ENCODE data around the gene PSMD1.

Gene PSMD1

GRCh38 chr2:231198291-231199173 is 141.9 kb downstream of the PSMD1 start, which contains the start of gene ARMC9:
Gene ARMC9, plus strand, starts transcription at chr2:231198631. Its CDS starts 7,608 bp downstream, at chr2:231206239.
- peak; percentile 66 to 68 for DNase-seq (ENCODE audit: extremely low read depth in 1 of 2, low read depth in 1 of 2)

GRCh38 chr2:231199219-231199618 is 142.6 kb downstream of the PSMD1 start:
- DNase-seq (ENCODE audit: extremely low read depth in 1 of 2, low read depth in 1 of 2): no peak

GRCh38 chr2:231200805-231201474 is 144.3 kb downstream of the PSMD1 start:
- no peak for DNase-seq (ENCODE audit: extremely low read depth in 1 of 2, low read depth in 1 of 2)

- no peak for DNase-seq (ENCODE audit: extremely low read depth in 1 of 2, low read depth in 1 of 2)
Measured at GRCh38 chr2:231201475-231201814, 144.8 kb downstream of the PSMD1 start.

- no peak for DNase-seq (ENCODE audit: extremely low read depth in 1 of 2, low read depth in 1 of 2)
Measured at GRCh38 chr2:231203087-231203486, 146.4 kb downstream of the PSMD1 start.

GRCh38 chr2:231204146-231204545 is 147.5 kb downstream of the PSMD1 start:
- DNase-seq (ENCODE audit: extremely low read depth in 1 of 2, low read depth in 1 of 2): no peak

- DNase-seq (ENCODE audit: extremely low read depth in 1 of 2, low read depth in 1 of 2): no peak
Measured at GRCh38 chr2:231204581-231204980, 147.9 kb downstream of the PSMD1 start.

- no peak for DNase-seq (ENCODE audit: extremely low read depth in 1 of 2, low read depth in 1 of 2)
Measured at GRCh38 chr2:231207734-231208133, 151.1 kb downstream of the PSMD1 start.

GRCh38 chr2:231210782-231211181 is 154.1 kb downstream of the PSMD1 start:
- DNase-seq (ENCODE audit: extremely low read depth in 1 of 2, low read depth in 1 of 2): no peak

- no peak for DNase-seq (ENCODE audit: extremely low read depth in 1 of 2, low read depth in 1 of 2)
Measured at GRCh38 chr2:231211486-231211885, 154.8 kb downstream of the PSMD1 start.

GRCh38 chr2:231212329-231212845 is 155.7 kb downstream of the PSMD1 start:
- DNase-seq (ENCODE audit: extremely low read depth in 1 of 2, low read depth in 1 of 2): no peak

- DNase-seq (ENCODE audit: extremely low read depth in 1 of 2, low read depth in 1 of 2): no peak
Measured at GRCh38 chr2:231213931-231214642, 157.4 kb downstream of the PSMD1 start.

- no peak for DNase-seq (ENCODE audit: extremely low read depth in 1 of 2, low read depth in 1 of 2)
Measured at GRCh38 chr2:231218366-231218765, 161.7 kb downstream of the PSMD1 start.

- DNase-seq (ENCODE audit: extremely low read depth in 1 of 2, low read depth in 1 of 2): no peak
Measured at GRCh38 chr2:231219289-231219688, 162.6 kb downstream of the PSMD1 start.

GRCh38 chr2:231221761-231222160 is 165.1 kb downstream of the PSMD1 start:
- DNase-seq (ENCODE audit: extremely low read depth in 1 of 2, low read depth in 1 of 2): no peak

Data from stimulated activated CD8-positive, alpha-beta memory T cell treated with anti-CD3 and anti-CD28 coated beads, Interleukin-7, amount 100 ng/mL, for 48 hours (primary cell).